HEK293 (cell line): ENCODE data around the gene PLCD3.

ENCODE experiments used
- AEBP2 ChIP-seq: fragments of 450-650 bp; formaldehyde crosslinking; IDR thresholded peaks from 2 replicates; pipeline ENCODE4 v1.5.1; 2016; ENCODE audit warnings: missing biosample characterization, missing genetic modification characterization, borderline replicate concordance
- BCL11B ChIP-seq: fragments of 450-650 bp; formaldehyde crosslinking; IDR thresholded peaks from 2 replicates; pipeline ENCODE4 v1.5.1; 2016; ENCODE audit warnings: low read depth, missing biosample characterization, missing genetic modification characterization
- ELK4 ChIP-seq: IDR thresholded peaks from 2 replicates; pipeline ENCODE4 v1.6.1; 2011; ENCODE audit warnings: mild to moderate bottlenecking, low read depth, low read length, borderline replicate concordance
- FEZF1 ChIP-seq: fragments of 450-650 bp; formaldehyde crosslinking; IDR thresholded peaks from 2 replicates; pipeline ENCODE4 v1.5.1; 2016; ENCODE audit warnings: missing biosample characterization, missing genetic modification characterization
- KLF16 ChIP-seq: fragments of 450-650 bp; formaldehyde crosslinking; IDR thresholded peaks from 2 replicates; pipeline ENCODE4 v1.5.1; 2017; ENCODE audit warnings: missing biosample characterization, missing genetic modification characterization
- MEIS1 ChIP-seq: sonication (generic); formaldehyde crosslinking; IDR thresholded peaks from 2 replicates; pipeline ENCODE4 v1.8.1; 2022; ENCODE audit warnings: missing genetic modification reagents, mild to moderate bottlenecking, borderline replicate concordance
- PRDM6 ChIP-seq: fragments of 450-650 bp; formaldehyde crosslinking; IDR thresholded peaks from 2 replicates; pipeline ENCODE4 v1.5.1; 2017; ENCODE audit warnings: missing biosample characterization, missing genetic modification characterization
- ZBTB1 ChIP-seq: fragments of 450-650 bp; formaldehyde crosslinking; IDR thresholded peaks from 2 replicates; pipeline ENCODE4 v1.5.1; 2016; ENCODE audit warnings: missing biosample characterization, missing genetic modification characterization
- ZBTB10 ChIP-seq: fragments of 450-650 bp; formaldehyde crosslinking; IDR thresholded peaks from 2 replicates; pipeline ENCODE4 v1.5.1; 2016; ENCODE audit warnings: missing biosample characterization, missing genetic modification characterization
- ZBTB11 ChIP-seq: fragments of 450-650 bp; formaldehyde crosslinking; conservative IDR thresholded peaks from 2 replicates; pipeline ENCODE4 v1.5.1; 2016; ENCODE audit warnings: low read depth, missing biosample characterization, missing genetic modification characterization
- ZNF140 ChIP-seq: fragments of 450-650 bp; formaldehyde crosslinking; IDR thresholded peaks from 2 replicates; pipeline ENCODE4 v1.5.1; 2016; ENCODE audit warnings: missing biosample characterization, missing genetic modification characterization
- ZNF174 ChIP-seq: fragments of 450-650 bp; formaldehyde crosslinking; IDR thresholded peaks from 2 replicates; pipeline ENCODE4 v1.5.0; 2017; ENCODE audit warnings: missing biosample characterization, mild to moderate bottlenecking, missing genetic modification characterization
- ZNF202 ChIP-seq: fragments of 450-650 bp; formaldehyde crosslinking; IDR thresholded peaks from 2 replicates; pipeline ENCODE4 v1.5.1; 2016; ENCODE audit warnings: missing biosample characterization, missing genetic modification characterization, borderline replicate concordance
- ZNF221 ChIP-seq: fragments of 450-650 bp; formaldehyde crosslinking; IDR thresholded peaks from 2 replicates; pipeline ENCODE4 v1.5.1; 2017; ENCODE audit warnings: missing biosample characterization, missing genetic modification characterization, borderline replicate concordance
- ZNF354C ChIP-seq: fragments of 450-650 bp; formaldehyde crosslinking; IDR thresholded peaks from 2 replicates; pipeline ENCODE4 v1.5.1; 2016; ENCODE audit warnings: missing biosample characterization, missing genetic modification characterization, low read depth, borderline replicate concordance
- ZNF398 ChIP-seq: fragments of 450-650 bp; formaldehyde crosslinking; IDR thresholded peaks from 2 replicates; pipeline ENCODE4 v1.5.1; 2017; ENCODE audit warnings: missing biosample characterization, missing genetic modification characterization
- ZNF48 ChIP-seq: fragments of 450-650 bp; formaldehyde crosslinking; IDR thresholded peaks from 2 replicates; pipeline ENCODE4 v1.5.1; 2016; ENCODE audit warnings: missing biosample characterization, missing genetic modification characterization
- ZNF501 ChIP-seq: fragments of 450-650 bp; formaldehyde crosslinking; IDR thresholded peaks from 2 replicates; pipeline ENCODE4 v1.5.1; 2016; ENCODE audit warnings: missing biosample characterization, missing genetic modification characterization
- ZNF558 ChIP-seq: fragments of 450-650 bp; formaldehyde crosslinking; IDR thresholded peaks from 2 replicates; pipeline ENCODE4 v1.5.1; 2016; ENCODE audit warnings: missing biosample characterization, missing genetic modification characterization
- ZNF596 ChIP-seq: fragments of 450-650 bp; IDR thresholded peaks from 2 replicates; pipeline ENCODE4 v1.5.0; 2018; ENCODE audit warnings: missing biosample characterization, mild to moderate bottlenecking, missing genetic modification characterization, moderate library complexity
- ZNF623 ChIP-seq: fragments of 450-650 bp; formaldehyde crosslinking; IDR thresholded peaks from 2 replicates; pipeline ENCODE4 v1.5.1; 2016; ENCODE audit warnings: missing biosample characterization, missing genetic modification characterization
- ZNF76 ChIP-seq: fragments of 450-650 bp; formaldehyde crosslinking; IDR thresholded peaks from 2 replicates; pipeline ENCODE4; 2016; ENCODE audit warnings: low read depth, missing biosample characterization, missing genetic modification characterization, borderline replicate concordance
- ZNF768 ChIP-seq: fragments of 450-650 bp; formaldehyde crosslinking; IDR thresholded peaks from 2 replicates; pipeline ENCODE4 v1.5.1; 2018; ENCODE audit warnings: missing biosample characterization, mild to moderate bottlenecking, missing genetic modification characterization
- ZSCAN4 ChIP-seq: fragments of 450-650 bp; formaldehyde crosslinking; IDR thresholded peaks from 2 replicates; pipeline ENCODE4 v1.5.1; 2017; ENCODE audit warnings: missing biosample characterization, missing genetic modification characterization

Gene PLCD3

GRCh38 chr17:45148183-45149036 is 16.1 kb upstream of the PLCD3 start, which contains the start of gene HEXIM1 (continued):
- TF ChIP-seq ZBTB11 (tag by site-specific recombination) (peak; percentile 63), ZNF501 (tag by site-specific recombination) (peak; percentile 99), ZNF596 (tag by site-specific recombination) (peak; percentile 55), ZNF768 (tag by site-specific recombination) (peak; percentile 77; the same call in 1 of the 2 replicates), KLF16 (tag by site-specific recombination) (peak; percentile 100), ZNF76 (tag by site-specific recombination) (peak; percentile 97), AEBP2 (tag by site-specific recombination) (peak; percentile 99), ZBTB1 (peak; percentile 78; the same call in 1 of the 2 replicates), ZNF48 (tag by site-specific recombination) (0 out of 2 replicates have a peak, but pooled peaks have one; percentile 87), PRDM6 (no peak; the same call in 1 of the 2 replicates), ZNF202 (tag by site-specific recombination) (no peak), MEIS1 (CRISPR knock-in tag) (no peak), BCL11B (tag by site-specific recombination) (peak; percentile 95), ZSCAN4 (tag by site-specific recombination) (peak; percentile 74), ZNF623 (tag by site-specific recombination) (peak; percentile 73), ZBTB10 (peak; percentile 99), FEZF1 (tag by site-specific recombination) (peak; percentile 55), ZNF221 (tag by site-specific recombination) (no peak), ZNF558 (tag by site-specific recombination) (peak; percentile 91), ZNF140 (tag by site-specific recombination) (no peak), ELK4 (no peak), ZNF174 (tag by site-specific recombination) (no peak), ZNF354C (tag by site-specific recombination) (no peak), ZNF398 (tag by site-specific recombination) (peak; percentile 91)
